Putamen (tissue), 1 donor: Measurements from ENCODE around the gene PHKA1.
"Not testable (repeated sequence)": the region's sequence is repeated elsewhere in the genome, so short reads cannot be mapped to it uniquely, and the experiment has no call there.

ENCODE experiments used
- DNase-seq: peaks from one replicate; pipeline ENCODE4 v3.0.0-alpha.2; 2016; ENCODE audit warnings: low spot score

The PHKA1 gene

DNA sequence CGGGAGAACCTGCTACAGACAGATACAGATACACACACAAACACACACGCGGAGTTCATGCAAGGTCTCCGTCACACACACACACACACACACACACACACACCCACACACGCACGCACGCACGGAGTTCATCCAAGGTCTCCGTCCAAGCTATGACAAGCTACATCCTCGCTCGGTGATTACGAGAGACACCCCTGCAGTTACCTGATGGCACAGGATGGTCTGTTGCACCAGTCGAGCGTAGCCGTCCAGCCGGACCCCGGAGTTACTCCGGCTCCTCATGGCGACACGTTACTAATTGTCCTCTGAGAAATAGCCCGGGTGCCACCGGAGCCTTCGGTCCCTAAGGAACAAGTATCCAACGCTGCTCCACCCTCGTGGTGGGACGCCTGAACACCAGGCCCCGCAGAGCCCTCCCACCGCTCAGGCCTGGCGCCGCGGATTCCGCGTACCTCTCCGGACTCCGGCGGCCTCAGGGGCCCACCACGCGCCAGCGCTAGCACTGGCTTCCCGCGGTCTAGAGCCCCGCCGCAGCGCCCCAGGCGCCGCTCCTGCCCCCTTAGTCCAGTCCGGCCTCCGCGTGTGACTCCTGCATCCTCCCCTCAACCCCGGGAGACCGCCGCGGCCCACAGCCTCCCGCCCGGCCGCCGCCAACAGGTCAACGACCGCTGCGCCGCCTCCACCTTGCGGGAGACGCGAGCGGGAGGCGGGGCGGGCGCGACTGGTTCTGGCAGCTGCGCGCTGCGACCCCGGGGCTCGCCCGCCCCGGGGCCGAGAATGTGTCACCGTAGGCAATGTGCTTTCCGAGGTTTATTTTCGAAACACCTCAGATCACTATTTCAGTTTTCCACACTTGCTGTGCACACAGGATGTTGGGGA is at the start of gene PHKA1:
PHKA1 (minus strand) TSS at position 708 of the 879 bp plus-strand sequence; CDS start at position 282, 426 bp downstream.
- peak; percentile 7 for DNase-seq

DNA sequence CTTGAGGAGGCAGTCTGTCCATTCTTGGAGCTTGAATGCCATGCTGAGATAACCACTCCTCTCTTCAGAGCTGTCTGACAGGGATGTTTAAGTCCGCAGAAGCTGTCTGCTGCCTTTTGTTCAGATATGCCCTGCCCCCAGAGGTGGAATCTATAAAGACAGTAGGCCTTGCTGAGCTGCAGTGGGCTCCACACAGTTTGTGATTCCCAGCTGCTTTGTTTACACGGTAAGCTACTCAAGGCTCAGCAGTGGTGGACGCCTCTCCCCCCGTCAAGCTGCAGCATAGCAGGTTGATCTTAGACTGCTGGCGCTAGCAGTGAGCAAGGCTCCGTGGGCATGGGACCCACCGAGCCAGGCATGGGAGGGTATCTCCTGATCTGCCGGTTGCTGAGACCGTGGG is 46.3 kb upstream of the PHKA1 start:
- not testable (repeated sequence) for DNase-seq

DNA sequence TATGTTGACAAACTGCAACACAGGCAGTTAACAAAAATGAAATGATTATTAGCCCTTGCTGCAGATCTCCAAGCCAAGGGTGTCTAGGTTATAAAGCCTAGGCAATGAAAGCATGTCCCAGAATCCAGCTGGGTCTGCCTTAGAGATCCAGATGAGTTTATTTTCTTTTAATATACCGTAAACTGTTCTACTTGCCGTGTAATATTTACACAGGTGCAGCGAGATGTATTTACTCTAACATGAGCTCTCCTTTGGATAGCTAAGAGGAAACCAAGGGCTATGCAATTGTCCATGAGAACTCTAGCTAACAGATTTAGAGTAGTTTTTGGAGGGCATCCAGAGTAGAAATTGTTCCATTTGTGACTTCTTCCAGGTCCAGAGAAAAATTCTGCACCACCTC is 34.4 kb upstream of the PHKA1 start:
- not testable (repeated sequence) for DNase-seq

DNA sequence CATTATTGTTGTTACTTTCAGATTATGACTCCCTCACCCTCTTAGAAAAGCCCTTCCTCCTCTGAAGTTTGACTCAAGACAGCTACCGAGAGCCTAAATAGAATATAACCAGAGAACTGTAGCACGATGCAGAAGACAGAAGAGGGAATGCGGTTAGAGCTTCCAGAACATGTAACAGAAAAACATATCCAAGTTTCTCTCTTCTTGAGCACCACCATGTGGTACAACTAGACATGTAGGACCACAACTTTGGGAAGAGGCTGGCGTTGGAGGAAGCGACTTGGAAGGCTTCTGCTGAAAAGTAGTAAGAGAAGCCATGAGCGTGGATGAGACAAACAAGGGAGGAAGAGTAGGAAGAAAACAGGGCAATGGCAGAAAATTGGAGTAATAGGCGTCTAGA is 31.4 kb upstream of the PHKA1 start:
- DNase-seq = not testable (repeated sequence)

DNA sequence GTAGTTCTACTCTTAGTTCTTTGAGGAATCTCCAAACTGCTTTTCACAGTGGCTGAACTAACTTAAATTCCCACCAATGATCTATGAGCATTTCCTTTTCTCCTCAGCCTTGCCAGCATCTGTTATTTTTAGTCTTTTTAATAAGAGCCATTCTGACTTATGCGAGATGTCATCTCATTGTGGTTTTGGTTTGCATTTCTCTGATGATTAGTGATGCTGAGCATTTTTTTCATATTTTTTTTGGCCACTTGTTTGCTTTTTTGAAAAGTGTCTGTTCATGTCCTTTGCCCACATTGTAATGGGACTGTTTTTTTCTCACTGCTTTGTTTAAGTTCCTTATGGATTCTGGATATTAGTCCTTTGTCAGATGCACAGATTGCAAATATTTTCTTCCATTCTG is 21.5 kb upstream of the PHKA1 start:
- DNase-seq = no peak

GRCh38 chrX:72733636-72734035 is 19.5 kb upstream of the PHKA1 start:
- not testable (repeated sequence) for DNase-seq

DNA sequence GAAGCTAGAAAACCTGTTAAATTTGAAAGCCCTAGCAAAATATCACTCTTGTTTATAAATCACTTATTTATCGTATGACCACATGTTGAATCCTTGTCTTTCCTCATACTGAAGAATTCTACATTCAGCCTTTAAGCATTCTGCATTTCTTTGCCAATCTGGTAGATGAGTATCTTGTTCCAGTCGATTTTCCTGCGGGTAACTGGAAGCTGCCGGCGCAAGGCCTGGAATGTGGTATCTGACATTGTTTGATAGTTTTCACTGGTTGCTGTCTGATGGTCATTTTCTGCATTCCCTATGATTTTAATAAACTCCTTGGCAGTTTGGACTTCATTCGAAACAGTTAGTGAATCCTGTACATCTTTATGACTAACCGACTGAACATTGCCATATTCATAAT is 13.7 kb upstream of the PHKA1 start:
- no peak for DNase-seq

- no peak for DNase-seq
These were observed 2.7 kb upstream of the PHKA1 start for GRCh38 chrX:72716766-72717165.

DNA sequence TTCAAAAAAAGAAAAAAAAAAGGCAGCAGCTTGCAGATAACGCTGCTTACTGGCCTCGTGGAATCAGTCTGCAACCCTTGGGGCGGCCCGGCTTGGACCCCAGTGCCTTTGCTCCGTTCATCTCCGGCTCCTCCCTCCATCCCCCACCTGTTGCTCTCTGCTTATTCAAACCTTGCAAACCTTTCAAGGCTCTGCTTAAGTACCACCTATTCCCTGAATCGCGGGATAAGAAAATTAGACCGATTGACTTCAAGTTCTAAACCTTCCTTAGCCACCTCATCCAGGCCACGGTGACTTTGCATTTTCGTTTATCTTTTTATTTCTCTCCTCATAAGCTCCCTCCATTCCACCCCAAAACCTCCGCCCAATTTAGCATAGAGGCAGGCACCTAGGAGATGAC is 1.4 kb upstream of the PHKA1 start:
- DNase-seq = no peak

- DNase-seq = peak; percentile 12
These were observed 391 bp upstream of the PHKA1 start for GRCh38 chrX:72714478-72714916.

DNA sequence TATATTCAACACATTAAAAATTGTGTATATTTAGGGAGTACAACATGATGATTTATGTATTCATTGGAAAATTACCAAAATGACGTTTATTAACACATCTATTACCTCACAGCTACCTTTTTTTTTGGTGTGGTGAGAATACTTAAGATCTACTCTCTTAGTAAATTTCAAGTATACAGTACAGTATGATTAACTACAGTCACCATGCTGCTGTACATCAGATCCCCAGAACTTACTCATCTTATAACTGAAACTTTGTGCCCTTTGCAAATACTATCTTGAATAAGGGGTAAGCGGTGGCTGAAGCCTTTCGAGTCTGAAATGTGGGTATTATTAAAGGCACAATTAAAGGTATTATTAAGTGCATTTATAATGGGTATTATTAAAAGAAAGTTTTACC is 976 bp downstream of the PHKA1 start:
- no peak for DNase-seq

DNA sequence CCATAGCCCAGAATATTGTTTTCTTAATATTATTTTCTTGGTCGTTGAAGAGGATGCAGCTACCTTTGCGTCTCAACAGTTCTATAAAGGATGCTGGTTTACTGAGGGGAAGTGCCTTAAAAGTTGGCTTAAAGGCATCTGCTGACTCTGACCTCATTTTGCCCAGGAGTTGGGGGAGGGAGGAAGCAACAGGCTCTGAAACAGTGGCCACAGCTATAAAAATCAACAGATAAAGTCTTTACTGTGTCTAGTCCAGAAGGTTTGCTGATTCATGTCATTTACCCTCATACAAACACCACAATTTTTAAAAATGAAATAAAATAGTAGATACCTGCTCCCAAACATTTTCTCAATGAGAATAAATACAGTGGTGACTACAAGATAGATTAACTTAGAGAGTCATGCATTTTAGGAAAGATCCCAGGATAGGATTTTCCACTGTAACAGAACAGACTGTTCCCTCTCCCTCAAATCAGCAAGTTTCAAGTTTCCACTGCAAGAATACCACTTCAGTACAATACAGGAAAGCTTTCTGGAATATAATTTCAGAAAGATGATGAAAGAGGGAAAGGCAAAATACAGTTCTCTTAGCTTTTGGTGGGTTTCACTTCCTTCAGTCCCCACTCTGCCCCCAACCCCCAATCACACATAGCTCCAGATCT is 1.9 kb downstream of the PHKA1 start:
- DNase-seq = no peak

GRCh38 chrX:72705814-72706213 is 8.3 kb downstream of the PHKA1 start:
- DNase-seq = no peak

- DNase-seq = no peak
These were observed 9.0 kb downstream of the PHKA1 start for GRCh38 chrX:72705111-72705510.

GRCh38 chrX:72694170-72694569 is 19.9 kb downstream of the PHKA1 start:
- no peak for DNase-seq

DNA sequence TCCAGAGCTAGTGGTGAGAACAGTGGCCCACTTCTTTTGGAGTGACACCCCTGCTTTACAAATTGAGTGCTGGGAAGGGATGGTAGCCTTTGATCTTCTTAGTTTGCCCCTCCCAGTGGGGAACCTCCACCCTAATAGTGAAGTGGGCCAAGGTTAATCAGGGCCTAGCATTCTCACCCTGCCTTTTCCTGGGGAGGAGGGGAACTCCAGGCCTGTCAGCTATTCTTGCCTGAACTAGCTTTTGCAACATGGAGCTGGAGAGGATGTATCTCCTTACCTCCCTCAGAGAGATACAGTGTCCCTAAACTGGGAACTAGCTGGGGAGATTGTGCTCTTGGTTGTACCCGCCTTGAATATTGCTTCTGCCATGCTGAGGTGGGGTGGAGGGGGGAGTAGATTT is 20.6 kb downstream of the PHKA1 start:
- DNase-seq = no peak

DNA sequence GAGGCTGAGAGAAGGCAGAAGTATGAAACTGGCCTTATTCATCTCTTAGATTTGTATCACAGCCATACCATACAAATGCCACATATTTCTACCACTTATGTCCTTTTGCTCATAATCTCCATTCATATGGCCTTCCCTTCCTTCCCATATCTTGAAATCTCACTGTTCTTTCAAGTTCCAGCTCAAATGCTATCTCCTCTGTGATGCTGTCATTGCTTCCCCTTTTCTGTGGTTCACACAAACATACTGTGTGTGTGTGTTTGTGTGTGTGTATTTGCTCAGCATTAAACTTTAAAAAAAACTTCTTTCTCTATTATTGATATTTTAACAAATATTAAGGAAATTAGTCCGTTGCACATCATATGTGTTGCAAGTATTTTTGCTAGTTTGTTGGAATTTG is 26.7 kb downstream of the PHKA1 start:
- DNase-seq = no peak

GRCh38 chrX:72685810-72686456 is 28.2 kb downstream of the PHKA1 start:
- DNase-seq = no peak

DNA sequence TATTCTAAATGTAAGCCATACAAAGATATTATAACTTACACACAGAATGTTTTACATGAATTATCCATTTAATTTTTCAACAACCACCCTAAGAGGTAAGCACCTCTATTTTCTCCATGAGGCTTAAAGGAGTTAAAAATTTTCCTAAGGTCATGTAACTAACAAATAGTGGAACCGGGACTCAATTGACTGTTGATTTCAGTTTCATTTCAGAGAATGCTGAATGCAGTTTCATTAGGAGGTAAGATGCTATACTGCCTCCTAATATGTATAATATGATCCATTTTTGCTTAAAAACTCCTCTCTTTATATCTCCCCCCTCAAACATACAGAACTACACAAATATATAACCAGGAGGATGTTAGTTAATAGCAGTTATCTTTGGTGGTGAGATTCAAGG is 29.1 kb downstream of the PHKA1 start:
- no peak for DNase-seq

DNA sequence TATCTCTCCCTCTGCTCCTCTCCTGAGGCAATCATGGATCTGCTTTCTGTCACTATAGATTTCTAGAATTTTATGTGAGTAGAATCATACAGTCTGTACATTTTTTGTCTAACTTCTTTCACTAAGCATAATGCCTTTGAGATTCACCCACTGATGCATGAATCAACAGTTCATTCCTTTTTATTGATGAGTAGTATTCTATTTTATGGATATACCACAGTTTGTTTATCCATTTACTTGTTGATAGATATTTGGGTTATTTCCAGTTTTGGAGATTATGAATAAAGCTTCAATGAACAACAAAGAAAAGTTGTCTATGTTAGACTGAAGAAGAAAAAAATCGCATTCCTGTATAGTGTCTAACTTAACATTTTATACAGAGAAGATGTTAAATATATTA is 30.5 kb downstream of the PHKA1 start:
- DNase-seq = no peak

DNA sequence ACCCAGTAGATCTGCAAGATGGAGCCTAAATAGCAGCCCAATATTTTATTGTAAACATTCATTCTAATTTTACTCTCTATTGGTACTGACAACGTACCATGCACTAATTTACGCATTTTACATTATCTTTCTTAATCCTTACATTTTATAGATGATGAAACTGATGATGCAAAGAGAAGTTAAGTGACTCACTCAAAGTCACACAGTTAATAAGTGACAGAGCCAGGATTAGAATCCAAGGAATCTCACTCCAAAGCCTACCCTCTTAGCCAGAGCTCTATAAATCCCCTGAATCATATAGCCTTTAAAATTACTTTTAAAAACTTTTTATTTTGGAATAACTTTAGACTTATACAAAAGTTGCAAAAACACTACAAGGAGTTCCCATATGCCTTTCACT is 37.6 kb downstream of the PHKA1 start:
- no peak for DNase-seq

- DNase-seq = not testable (repeated sequence)
These were observed 40.2 kb downstream of the PHKA1 start for GRCh38 chrX:72673951-72674350.

DNA sequence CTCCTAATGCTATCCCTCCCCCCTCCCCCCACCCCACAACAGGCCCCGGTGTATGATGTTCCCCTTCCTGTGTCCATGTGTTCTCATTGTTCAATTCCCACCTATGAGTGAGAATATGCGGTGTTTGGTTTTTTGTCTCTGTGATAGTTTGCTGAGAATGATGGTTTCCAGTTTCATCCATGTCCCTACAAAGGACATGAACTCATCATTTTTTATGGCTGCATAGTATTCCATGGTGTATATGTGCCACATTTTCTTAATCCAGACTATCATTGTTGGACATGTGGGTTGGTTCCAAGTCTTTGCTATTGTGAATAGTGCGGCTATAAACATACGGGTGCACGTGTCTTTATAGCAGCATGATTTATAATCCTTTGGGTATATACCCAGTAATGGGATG is 44.6 kb downstream of the PHKA1 start:
- DNase-seq = not testable (repeated sequence)
